Measurements from ENCODE around the gene TGFB3.

DNA sequence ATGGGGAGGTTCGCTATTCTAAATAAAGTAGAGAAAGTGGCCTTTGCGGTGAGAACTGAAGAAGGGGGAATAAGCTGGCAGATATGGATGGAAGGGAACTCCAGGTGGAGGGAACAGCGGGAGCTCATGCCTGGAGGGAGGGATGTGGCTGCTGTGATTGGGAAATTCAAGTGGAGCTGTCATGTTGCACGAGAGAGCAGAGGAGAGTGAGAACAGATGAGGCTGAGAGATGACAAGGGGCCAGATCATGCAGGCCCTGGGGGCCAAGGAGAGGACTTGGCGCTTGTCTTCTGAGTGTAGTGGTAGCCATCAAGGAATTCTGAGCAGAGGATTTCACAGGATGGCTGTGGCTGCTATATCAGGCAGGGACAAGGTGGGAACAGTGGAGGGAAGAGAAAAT lies 35.0 kb downstream of the TGFB3 start:
- TF ChIP-seq, protein P1, sequence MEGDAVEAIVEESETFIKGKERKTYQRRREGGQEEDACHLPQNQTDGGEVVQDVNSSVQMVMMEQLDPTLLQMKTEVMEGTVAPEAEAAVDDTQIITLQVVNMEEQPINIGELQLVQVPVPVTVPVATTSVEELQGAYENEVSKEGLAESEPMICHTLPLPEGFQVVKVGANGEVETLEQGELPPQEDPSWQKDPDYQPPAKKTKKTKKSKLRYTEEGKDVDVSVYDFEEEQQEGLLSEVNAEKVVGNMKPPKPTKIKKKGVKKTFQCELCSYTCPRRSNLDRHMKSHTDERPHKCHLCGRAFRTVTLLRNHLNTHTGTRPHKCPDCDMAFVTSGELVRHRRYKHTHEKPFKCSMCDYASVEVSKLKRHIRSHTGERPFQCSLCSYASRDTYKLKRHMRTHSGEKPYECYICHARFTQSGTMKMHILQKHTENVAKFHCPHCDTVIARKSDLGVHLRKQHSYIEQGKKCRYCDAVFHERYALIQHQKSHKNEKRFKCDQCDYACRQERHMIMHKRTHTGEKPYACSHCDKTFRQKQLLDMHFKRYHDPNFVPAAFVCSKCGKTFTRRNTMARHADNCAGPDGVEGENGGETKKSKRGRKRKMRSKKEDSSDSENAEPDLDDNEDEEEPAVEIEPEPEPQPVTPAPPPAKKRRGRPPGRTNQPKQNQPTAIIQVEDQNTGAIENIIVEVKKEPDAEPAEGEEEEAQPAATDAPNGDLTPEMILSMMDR (IDR thresholded peaks at IDR 0.05) = no peak
- TF ChIP-seq POLR2A (IDR thresholded peaks at IDR 0.05) = no peak
